HG03095 (cell line): ENCODE results near the gene PPP1R10.
A peak's percentile ranks its signal among the peaks of the same experiment; 100 is the strongest.

Experiments
- ATAC-seq: cut with Tn5 transposase; IDR thresholded peaks from one replicate; pipeline ENCODE4 v1.9.1; 2021; ENCODE audit warnings: moderate library complexity; ENCODE audit not compliant: unreplicated experiment

PPP1R10 gene

GRCh38 chr6:30625511-30625910 is 8.5 kb upstream of the PPP1R10 start:
- no peak for ATAC-seq

GRCh38 chr6:30619561-30619960 is 2.5 kb upstream of the PPP1R10 start:
- no peak for ATAC-seq

- ATAC-seq, result no peak
Measured at GRCh38 chr6:30618270-30618797, 1.3 kb upstream of the PPP1R10 start.

GRCh38 chr6:30617565-30618269 is 674 bp upstream of the PPP1R10 start, which contains the start of gene MRPS18B:
Gene MRPS18B, plus strand, starts transcription at chr6:30617840. Its CDS starts 26 bp downstream, at chr6:30617866.
- ATAC-seq, result peak; percentile 68

GRCh38 chr6:30615958-30616810 is 859 bp downstream of the PPP1R10 start:
- no peak for ATAC-seq

GRCh38 chr6:30615219-30615957 is 1.7 kb downstream of the PPP1R10 start:
- ATAC-seq, result no peak

GRCh38 chr6:30614843-30615218 is 2.2 kb downstream of the PPP1R10 start:
- ATAC-seq, result peak; percentile 53

GRCh38 chr6:30614044-30614842 is 2.8 kb downstream of the PPP1R10 start:
- ATAC-seq, result no peak

GRCh38 chr6:30613251-30614043 is 3.6 kb downstream of the PPP1R10 start:
- ATAC-seq, result no peak

- no peak for ATAC-seq
Measured at GRCh38 chr6:30612687-30613248, 4.3 kb downstream of the PPP1R10 start.

- ATAC-seq, result no peak
Measured at GRCh38 chr6:30612213-30612612, 4.8 kb downstream of the PPP1R10 start.

- no peak for ATAC-seq
Measured at GRCh38 chr6:30611856-30612194, 5.2 kb downstream of the PPP1R10 start.

- ATAC-seq, result no peak
Measured at GRCh38 chr6:30611150-30611855, 5.7 kb downstream of the PPP1R10 start.

GRCh38 chr6:30610065-30610464 is 7.0 kb downstream of the PPP1R10 start:
- ATAC-seq, result no peak

GRCh38 chr6:30603961-30604360 is 13.1 kb downstream of the PPP1R10 start:
- ATAC-seq, result no peak

- ATAC-seq, result no peak
Measured at GRCh38 chr6:30601815-30602641, 15.0 kb downstream of the PPP1R10 start.

- ATAC-seq, result no peak
Measured at GRCh38 chr6:30601436-30601814, 15.6 kb downstream of the PPP1R10 start.

- ATAC-seq, result no peak
Measured at GRCh38 chr6:30600451-30600961, 16.5 kb downstream of the PPP1R10 start.
